HEK293T (cell line): ENCODE results near the gene PAAF1.

Experiments used
- CTCF ChIA-PET: fragments of 350-600 bp; formaldehyde crosslinking; extraction: SDS; loops from one replicate; lab custom pipeline; 2021; ENCODE audit warnings: antibody characterized with exemption, inconsistent platforms; lab: Yijun Ruan, JAX
- POLR2A ChIA-PET: fragments of 350-600 bp; formaldehyde crosslinking; extraction: SDS; loops from one replicate; lab custom pipeline; 2020; ENCODE audit warnings: antibody characterized with exemption, inconsistent platforms; lab: Yijun Ruan, JAX
- DNase-seq: peaks from one replicate; pipeline ENCODE4 v3.0.0; 2012; ENCODE audit warnings: mixed read lengths; ENCODE audit errors: extremely low spot score
- ARNT ChIP-seq: fragments of 450-650 bp; IDR thresholded peaks from 2 replicates; pipeline ENCODE4 v1.6.1; 2017; ENCODE audit warnings: mild to moderate bottlenecking
- BHLHE40 ChIP-seq: fragments of 450-650 bp; IDR thresholded peaks from 2 replicates; pipeline ENCODE4 v1.6.1; 2016; ENCODE audit warnings: mild to moderate bottlenecking, moderate library complexity, borderline replicate concordance
- CTBP1 ChIP-seq: fragments of 450-650 bp; IDR thresholded peaks from 2 replicates; pipeline ENCODE4 v1.6.1; 2016; ENCODE audit warnings: borderline replicate concordance
- ELF4 ChIP-seq: fragments of 450-650 bp; IDR thresholded peaks from 2 replicates; pipeline ENCODE4 v1.6.1; 2017; ENCODE audit warnings: antibody characterized with exemption
- FOXA1 ChIP-seq: fragments of 450-650 bp; IDR thresholded peaks from 2 replicates; pipeline ENCODE4 v1.6.1; 2016; ENCODE audit warnings: mild to moderate bottlenecking
- FOXK2 ChIP-seq: fragments of 450-650 bp; IDR thresholded peaks from 2 replicates; pipeline ENCODE4 v1.6.1; 2016; ENCODE audit warnings: mild to moderate bottlenecking
- FOXM1 ChIP-seq: fragments of 450-650 bp; IDR thresholded peaks from 2 replicates; pipeline ENCODE4 v1.6.1; 2017; ENCODE audit warnings: mild to moderate bottlenecking, borderline replicate concordance
- HDGF ChIP-seq: fragments of 450-650 bp; IDR thresholded peaks from 2 replicates; pipeline ENCODE4 v1.6.1; 2017; ENCODE audit warnings: antibody characterized with exemption, borderline replicate concordance
- L3MBTL2 ChIP-seq: fragments of 450-650 bp; conservative IDR thresholded peaks from 2 replicates; pipeline ENCODE4 v1.6.1; 2016; ENCODE audit warnings: mild to moderate bottlenecking
- LEF1 ChIP-seq: fragments of 450-650 bp; IDR thresholded peaks from 2 replicates; pipeline ENCODE4 v1.6.1; 2017; ENCODE audit warnings: mild to moderate bottlenecking, borderline replicate concordance
- NFRKB ChIP-seq: fragments of 450-650 bp; IDR thresholded peaks from 2 replicates; pipeline ENCODE4 v1.6.1; 2016; ENCODE audit warnings: mild to moderate bottlenecking, moderate library complexity
- SP1 ChIP-seq: fragments of 450-650 bp; IDR thresholded peaks from 2 replicates; pipeline ENCODE4 v1.6.1; 2017
- SUZ12 ChIP-seq: fragments of 450-650 bp; IDR thresholded peaks from 2 replicates; pipeline ENCODE4 v1.6.1; 2016; ENCODE audit warnings: mild to moderate bottlenecking
- TARDBP ChIP-seq: fragments of 450-650 bp; IDR thresholded peaks from 2 replicates; pipeline ENCODE4 v1.6.1; 2016
- ZNF384 ChIP-seq: fragments of 450-650 bp; IDR thresholded peaks from 2 replicates; pipeline ENCODE4 v1.6.1; 2016
- TF ChIP-seq, protein P1 (sequence below): fragments of 450-650 bp; IDR thresholded peaks from 2 replicates; pipeline ENCODE4 v1.6.1; 2016

The PAAF1 gene

DNA sequence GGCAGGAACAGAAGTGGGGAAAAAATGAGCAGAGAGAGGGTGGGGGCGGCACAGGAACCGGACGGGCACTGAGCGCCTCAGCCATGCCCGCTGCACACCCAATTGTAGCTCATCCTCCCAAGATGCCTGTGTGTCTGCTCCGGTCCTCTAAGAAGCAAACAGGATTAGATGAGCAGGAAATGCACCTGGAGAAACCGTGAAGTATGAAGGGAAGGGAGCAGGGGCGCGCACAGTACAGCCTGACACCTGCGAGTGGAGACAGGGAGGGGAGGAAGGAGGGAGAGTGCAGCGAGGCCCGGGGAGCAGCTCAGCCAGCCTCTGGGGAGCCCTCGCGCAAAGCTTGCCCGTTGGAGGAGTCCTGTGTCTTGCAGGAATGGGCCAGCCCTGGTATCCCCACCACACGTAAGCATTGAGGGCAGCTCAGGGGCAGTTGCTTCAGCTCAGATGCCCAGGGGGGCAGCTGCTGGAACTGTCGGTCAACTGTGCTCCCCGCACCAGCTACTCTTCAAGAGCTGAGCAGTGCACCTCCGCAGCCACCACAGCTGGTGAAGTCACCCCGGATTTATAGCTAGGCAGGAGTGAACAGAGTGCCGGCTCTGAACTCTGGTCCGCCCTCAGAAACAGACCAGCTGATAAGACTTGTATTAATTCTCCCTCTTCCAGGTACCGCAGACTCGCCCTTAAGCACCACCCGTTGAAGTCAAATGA lies 81.0 kb downstream of the PAAF1 start:
- CTCF ChIA-PET, result no interaction called here
- TF ChIP-seq ZNF384 (no peak), SUZ12 (no peak), FOXA1 (no peak), CTBP1 (no peak), FOXK2 (no peak), L3MBTL2 (no peak), LEF1 (no peak), FOXM1 (no peak), ELF4 (no peak), ARNT (no peak), NFRKB (no peak), TARDBP (no peak)
- POLR2A ChIA-PET, result interaction anchor here (2.3 kb wide), 1 partner anchor 24 kb away, joined by 8 read pairs; the partner anchor contains the start of gene UCP2
- no peak for DNase-seq

DNA sequence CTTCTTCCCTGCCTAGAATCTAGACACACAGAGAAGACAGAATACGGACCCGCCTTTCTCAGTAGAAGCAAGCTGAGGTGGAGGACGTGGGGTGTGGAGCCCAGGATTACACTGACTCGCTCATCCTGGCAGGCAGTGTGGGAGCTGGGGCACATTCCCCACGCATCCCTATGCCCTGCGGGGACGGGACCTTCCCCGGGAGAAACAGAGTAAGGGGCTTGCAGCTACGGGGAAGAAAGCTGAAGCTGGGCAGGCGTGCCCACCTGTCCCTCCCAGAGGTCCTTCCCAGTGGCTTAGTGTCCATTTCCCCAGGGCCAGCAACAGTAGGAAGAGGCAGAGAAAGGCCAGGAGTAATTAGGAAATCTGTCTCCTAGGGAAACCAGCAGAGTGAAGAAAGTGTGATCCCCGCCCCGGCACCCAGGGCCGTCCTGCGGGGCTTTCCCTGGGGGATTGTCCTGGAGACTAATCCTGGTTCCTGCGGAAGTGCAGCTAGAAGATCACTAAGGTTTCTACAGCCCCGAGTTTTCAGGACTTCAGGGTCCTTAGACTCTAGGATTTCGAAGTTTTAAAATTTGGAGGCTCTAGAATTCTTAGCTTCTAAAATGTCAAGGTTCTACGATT lies 81.8 kb downstream of the PAAF1 start:
- CTCF ChIA-PET, result no interaction called here
- TF ChIP-seq BHLHE40, result no peak
- TF ChIP-seq CTBP1, result no peak
- TF ChIP-seq SP1, result no peak
- no peak for TF ChIP-seq FOXM1
- TF ChIP-seq SUZ12, result no peak
- TF ChIP-seq FOXK2, result no peak
- TF ChIP-seq LEF1, result no peak
- TF ChIP-seq ELF4, result no peak
- TF ChIP-seq ARNT, result no peak
- TF ChIP-seq, protein P1, sequence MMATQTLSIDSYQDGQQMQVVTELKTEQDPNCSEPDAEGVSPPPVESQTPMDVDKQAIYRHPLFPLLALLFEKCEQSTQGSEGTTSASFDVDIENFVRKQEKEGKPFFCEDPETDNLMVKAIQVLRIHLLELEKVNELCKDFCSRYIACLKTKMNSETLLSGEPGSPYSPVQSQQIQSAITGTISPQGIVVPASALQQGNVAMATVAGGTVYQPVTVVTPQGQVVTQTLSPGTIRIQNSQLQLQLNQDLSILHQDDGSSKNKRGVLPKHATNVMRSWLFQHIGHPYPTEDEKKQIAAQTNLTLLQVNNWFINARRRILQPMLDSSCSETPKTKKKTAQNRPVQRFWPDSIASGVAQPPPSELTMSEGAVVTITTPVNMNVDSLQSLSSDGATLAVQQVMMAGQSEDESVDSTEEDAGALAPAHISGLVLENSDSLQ, result no peak
- TF ChIP-seq TARDBP, result no peak
- no peak for TF ChIP-seq FOXA1
- no peak for TF ChIP-seq L3MBTL2
- no peak for TF ChIP-seq NFRKB
- TF ChIP-seq HDGF, result no peak
- no peak for TF ChIP-seq ZNF384
- DNase-seq, result no peak
- POLR2A ChIA-PET, result interaction anchor here (2.3 kb wide), 1 partner anchor 23 kb away, joined by 8 read pairs; the partner anchor contains the start of gene UCP2

DNA sequence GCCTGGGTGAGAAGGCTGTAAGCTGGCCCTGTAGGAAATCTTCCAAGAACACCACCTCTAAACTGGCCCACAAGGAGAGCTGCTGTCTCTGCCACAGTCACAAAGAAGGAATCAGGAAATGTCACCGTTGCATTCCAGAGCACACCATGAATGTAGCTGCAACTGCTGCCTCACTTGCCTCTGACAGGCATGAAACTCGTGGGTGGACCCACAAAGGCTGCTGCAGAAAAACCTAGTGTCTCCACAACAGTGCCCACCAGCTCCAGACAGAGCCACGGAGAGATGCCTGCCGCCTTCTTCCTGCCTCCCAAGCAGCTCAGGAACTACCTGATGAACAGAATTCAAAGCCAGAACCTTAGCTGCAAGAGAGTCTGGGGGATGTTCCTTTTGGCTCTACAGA lies 84.5 kb downstream of the PAAF1 start:
- no peak for TF ChIP-seq BHLHE40
- no peak for TF ChIP-seq NFRKB
- no peak for TF ChIP-seq HDGF
- no peak for TF ChIP-seq LEF1
- TF ChIP-seq ARNT, result no peak
- no peak for TF ChIP-seq TARDBP
- no peak for TF ChIP-seq SP1
- TF ChIP-seq, protein P1, result no peak
- no peak for TF ChIP-seq FOXK2
- TF ChIP-seq FOXA1, result no peak
- no peak for TF ChIP-seq CTBP1
- TF ChIP-seq L3MBTL2, result no peak
- TF ChIP-seq ZNF384, result no peak
- no peak for TF ChIP-seq FOXM1
- no peak for TF ChIP-seq ELF4
- TF ChIP-seq SUZ12, result no peak
- ChIA-PET POLR2A (interaction anchor here (0.6 kb wide), 1 partner anchor 8 kb away, joined by 3 read pairs; no protein-coding TSS in a partner anchor), CTCF (no interaction called here)
- no peak for DNase-seq

DNA sequence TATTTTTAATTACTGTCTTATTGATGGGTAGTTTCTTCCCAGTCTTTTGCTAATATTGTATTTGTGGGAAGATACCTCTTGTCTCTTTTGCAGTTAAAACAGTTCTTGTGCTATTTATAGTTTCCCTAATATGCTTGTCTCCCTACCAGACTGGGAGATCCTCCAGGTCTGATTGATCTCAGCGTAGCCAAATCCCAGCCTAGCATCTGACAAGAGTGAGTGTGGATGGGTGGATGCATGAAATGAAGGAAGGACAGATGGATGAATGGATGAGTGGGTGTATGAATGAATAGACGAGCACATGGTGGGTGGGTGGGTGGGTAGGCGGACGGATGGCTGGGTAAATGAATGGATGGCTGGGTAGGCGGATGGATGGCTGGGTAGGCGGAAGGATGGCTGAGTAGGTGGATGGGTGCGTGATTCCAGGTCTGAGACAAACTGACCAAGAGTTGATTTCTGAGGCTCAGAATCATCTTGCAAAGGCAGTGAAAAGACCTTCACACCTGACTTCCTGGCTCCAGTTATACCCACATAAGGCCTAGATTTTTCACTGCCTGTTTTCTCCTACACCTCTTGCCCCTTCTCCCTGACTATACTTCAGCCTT lies 85.4 kb downstream of the PAAF1 start:
- CTCF ChIA-PET, result no interaction called here
- TF ChIP-seq CTBP1 (no peak), SUZ12 (no peak), HDGF (no peak), FOXA1 (no peak), L3MBTL2 (no peak), SP1 (no peak), FOXM1 (no peak), ZNF384 (no peak), BHLHE40 (no peak)
- TF ChIP-seq, protein P1, result no peak
- POLR2A ChIA-PET, result no interaction called here
- DNase-seq, result no peak

DNA sequence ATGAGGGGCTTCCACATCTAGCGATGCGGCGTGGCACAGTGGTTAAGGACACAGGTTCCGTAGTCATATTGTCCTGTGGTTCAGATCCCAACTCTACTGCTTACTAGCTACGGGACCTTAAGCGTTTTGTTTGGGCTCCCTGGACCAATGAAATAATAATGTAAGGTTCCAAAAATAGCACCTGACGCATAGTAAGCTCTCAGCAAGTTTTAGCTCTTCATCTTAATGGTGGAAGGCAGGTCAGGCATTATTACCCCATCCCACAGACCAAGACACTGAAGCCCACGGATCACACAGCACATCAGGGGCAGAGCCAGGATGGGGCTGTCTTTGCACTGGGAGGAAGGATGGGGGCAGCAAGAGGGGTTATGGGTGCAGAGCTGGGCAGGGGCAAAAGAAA lies 87.1 kb downstream of the PAAF1 start:
- TF ChIP-seq ELF4 (no peak), SUZ12 (no peak), HDGF (no peak), ARNT (no peak), LEF1 (no peak), L3MBTL2 (no peak), ZNF384 (no peak), FOXK2 (no peak), FOXM1 (no peak), BHLHE40 (no peak), CTBP1 (no peak), FOXA1 (no peak), SP1 (no peak), NFRKB (no peak), TARDBP (no peak)
- TF ChIP-seq, protein P1, result no peak
- ChIA-PET POLR2A (interaction anchor here (0.7 to 1.1 kb wide), 2 partner anchors 19 to 206 kb away, joined by 3 to 4 read pairs; partner anchors contain the start of genes C2CD3 and UCP2), CTCF (interaction anchor here (0.6 to 1.2 kb wide), 5 partner anchors 9 to 52 kb away, joined by 3 to 5 read pairs (median 3); no protein-coding TSS in a partner anchor)
- no peak for DNase-seq
